ENCODE results near the gene MPL.

DNA sequence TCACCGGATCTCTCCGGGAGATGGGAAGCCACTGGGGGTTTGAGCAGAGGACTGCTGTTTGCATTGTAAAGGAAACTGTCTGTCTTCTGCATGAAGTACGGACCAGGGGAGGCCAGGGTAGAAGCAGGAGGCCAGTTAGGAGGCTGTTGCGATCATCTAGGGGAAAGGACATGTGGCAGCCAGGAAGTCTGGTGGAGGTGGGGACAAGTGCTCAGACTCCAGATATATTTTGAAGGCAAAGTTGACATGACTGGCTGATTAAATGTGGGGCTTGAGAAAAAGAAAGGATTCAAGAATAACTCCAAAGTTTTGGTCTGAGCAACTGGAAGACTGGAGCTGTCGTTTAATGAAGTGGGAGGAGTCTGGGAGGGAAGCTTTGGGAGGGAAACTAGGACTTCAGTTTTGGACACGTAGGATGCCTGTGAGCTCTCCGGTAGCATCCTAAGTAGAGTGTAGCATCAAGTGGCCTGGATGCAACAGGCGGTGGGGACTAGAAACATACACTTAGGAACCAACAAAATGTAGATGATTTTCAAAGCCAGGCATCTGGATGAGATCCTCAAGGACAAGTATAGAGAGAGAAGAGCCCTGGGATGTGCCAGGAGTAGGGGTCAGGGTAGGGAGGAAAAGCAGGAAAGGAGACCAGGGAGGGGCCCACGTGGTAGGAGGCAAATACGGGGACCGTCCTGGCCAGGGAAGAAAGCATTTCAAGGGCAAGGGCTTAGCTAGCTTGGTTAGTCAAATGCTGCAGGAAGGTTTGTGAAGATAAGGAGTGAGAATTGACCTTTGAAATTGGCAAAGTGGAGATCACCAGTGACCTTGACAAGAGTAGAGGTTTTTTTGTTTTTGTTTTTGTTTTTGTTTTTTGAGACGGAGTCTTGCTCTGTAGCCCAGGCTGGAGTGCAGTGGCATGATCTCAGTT, 48.6 kb upstream of the MPL start:
- TF ChIP-seq POLR2AphosphoS5 (IDR thresholded peaks at IDR 0.05; ENCODE audit: low read depth), result no peak
- TF ChIP-seq, protein P1, sequence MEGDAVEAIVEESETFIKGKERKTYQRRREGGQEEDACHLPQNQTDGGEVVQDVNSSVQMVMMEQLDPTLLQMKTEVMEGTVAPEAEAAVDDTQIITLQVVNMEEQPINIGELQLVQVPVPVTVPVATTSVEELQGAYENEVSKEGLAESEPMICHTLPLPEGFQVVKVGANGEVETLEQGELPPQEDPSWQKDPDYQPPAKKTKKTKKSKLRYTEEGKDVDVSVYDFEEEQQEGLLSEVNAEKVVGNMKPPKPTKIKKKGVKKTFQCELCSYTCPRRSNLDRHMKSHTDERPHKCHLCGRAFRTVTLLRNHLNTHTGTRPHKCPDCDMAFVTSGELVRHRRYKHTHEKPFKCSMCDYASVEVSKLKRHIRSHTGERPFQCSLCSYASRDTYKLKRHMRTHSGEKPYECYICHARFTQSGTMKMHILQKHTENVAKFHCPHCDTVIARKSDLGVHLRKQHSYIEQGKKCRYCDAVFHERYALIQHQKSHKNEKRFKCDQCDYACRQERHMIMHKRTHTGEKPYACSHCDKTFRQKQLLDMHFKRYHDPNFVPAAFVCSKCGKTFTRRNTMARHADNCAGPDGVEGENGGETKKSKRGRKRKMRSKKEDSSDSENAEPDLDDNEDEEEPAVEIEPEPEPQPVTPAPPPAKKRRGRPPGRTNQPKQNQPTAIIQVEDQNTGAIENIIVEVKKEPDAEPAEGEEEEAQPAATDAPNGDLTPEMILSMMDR (IDR thresholded peaks at IDR 0.05; ENCODE audit: insufficient read depth, low read length), result no peak

Measured in HL-60 (cell line).